Loucy (cell line): ENCODE results near the gene BUD31.
"Not testable (repeated sequence)": the region's sequence is repeated elsewhere in the genome, so short reads cannot be mapped to it uniquely, and the experiment has no call there.

Source experiments
- H2AFZ ChIP-seq: fragments of 200-600 bp; sonication (generic); 2 replicates; pipeline ENCODE4 v1.6.0; 2016; ENCODE audit warnings: antibody characterized with exemption, mild to moderate bottlenecking, low read length, moderate library complexity
- H3F3A ChIP-seq: fragments of 200-600 bp; 2 replicates; pipeline ENCODE4 v1.6.0; 2016; ENCODE audit warnings: antibody characterized with exemption, low read depth, mild to moderate bottlenecking
- H3K27me3 ChIP-seq: fragments of 200-600 bp; sonication (generic); 2 replicates; pipeline ENCODE4 v1.6.1; 2014; ENCODE audit warnings: low read length, mild to moderate bottlenecking; ENCODE audit not compliant: insufficient read depth, poor library complexity, severe bottlenecking
- H3K36me3 ChIP-seq: fragments of 200-600 bp; sonication (generic); 2 replicates; pipeline ENCODE4 v1.6.1; 2016; ENCODE audit warnings: low read length; ENCODE audit not compliant: insufficient read depth
- H3K4me1 ChIP-seq: fragments of 200-600 bp; sonication (generic); 2 replicates; pipeline ENCODE4 v1.5.1; 2014; ENCODE audit warnings: low read length, mild to moderate bottlenecking; ENCODE audit not compliant: insufficient read depth, poor library complexity, severe bottlenecking
- H3K4me2 ChIP-seq: fragments of 200-600 bp; sonication (generic); 2 replicates; pipeline ENCODE4 v1.6.0; 2014; ENCODE audit warnings: antibody characterized with exemption, low read length, low read depth, mild to moderate bottlenecking; ENCODE audit not compliant: poor library complexity, severe bottlenecking
- H3K4me3 ChIP-seq: fragments of 200-600 bp; sonication (generic); 2 replicates; pipeline ENCODE4 v1.5.1; 2014; ENCODE audit warnings: low read length, mild to moderate bottlenecking, mixed read lengths; ENCODE audit not compliant: poor library complexity, severe bottlenecking
- H3K79me2 ChIP-seq: fragments of 200-600 bp; sonication (generic); 2 replicates; pipeline ENCODE4 v1.6.1; 2014; ENCODE audit warnings: low read length; ENCODE audit not compliant: insufficient read depth
- H3K9ac ChIP-seq: fragments of 200-600 bp; sonication (generic); 2 replicates; pipeline ENCODE4 v1.6.0; 2014; ENCODE audit warnings: mild to moderate bottlenecking, low read depth, low read length, moderate library complexity; ENCODE audit not compliant: poor library complexity, severe bottlenecking
- H3K9me2 ChIP-seq: fragments of 200-600 bp; sonication (generic); replicated peaks from 2 replicates; pipeline ENCODE4 v1.6.1; 2016; ENCODE audit warnings: low read depth, low read length, mixed read lengths
- H3K9me3 ChIP-seq: fragments of 200-600 bp; sonication (generic); 2 replicates; pipeline ENCODE4 v1.6.1; 2014; ENCODE audit warnings: mild to moderate bottlenecking, antibody characterized with exemption, low read length, low read depth; ENCODE audit not compliant: insufficient read depth
- H4K20me1 ChIP-seq: fragments of 200-600 bp; sonication (generic); 2 replicates; pipeline ENCODE4 v1.6.0; 2014; ENCODE audit warnings: antibody characterized with exemption, low read length, mild to moderate bottlenecking; ENCODE audit not compliant: insufficient read depth, poor library complexity, severe bottlenecking
- CTCF ChIP-seq: fragments of 200-600 bp; sonication (generic); conservative IDR thresholded peaks from 2 replicates; pipeline ENCODE4 v1.5.1; 2014; ENCODE audit warnings: mild to moderate bottlenecking, antibody characterized with exemption, low read length
- EZH2phosphoT487 ChIP-seq: fragments of 200-600 bp; IDR thresholded peaks from 2 replicates; pipeline ENCODE4 v1.6.1; 2018; ENCODE audit warnings: antibody characterized with exemption, mild to moderate bottlenecking, moderate library complexity, borderline replicate concordance

BUD31 gene

GRCh38 chr7:99375070-99375807, 33.5 kb upstream of the BUD31 start:
- Histone ChIP-seq H3K4me1 (peaks cover 21% of the 10 kb centered on the region), H3K27me3 (no peaks in the 10 kb centered on the region), H3K9ac (peak overlapping the region; percentile 94), H3K9me3 (no peaks in the 10 kb centered on the region), H3K36me3 (peaks cover 4% of the 10 kb centered on the region; the same call in 1 of the 2 replicates), H4K20me1 (peaks cover 20% of the 10 kb centered on the region), H3K4me2 (peak overlapping the region; percentile 64), H2AFZ (peak overlapping the region; percentile 99), H3F3A (no peaks in the 10 kb centered on the region), H3K79me2 (peaks cover 50% of the 10 kb centered on the region), H3K9me2 (no peaks in the 10 kb centered on the region), H3K4me3 (peak overlapping the region; percentile 92)
- TF ChIP-seq CTCF (no peak), EZH2phosphoT487 (no peak)

GRCh38 chr7:99379043-99379577, 29.7 kb upstream of the BUD31 start:
- H2AFZ ChIP-seq: no peak overlapping the region

GRCh38 chr7:99379693-99380031, 29.1 kb upstream of the BUD31 start:
- Histone ChIP-seq H3K4me2 (peak overlapping the region; percentile 62), H3K79me2 (peaks cover 81% of the 10 kb centered on the region), H3K4me1 (peaks cover 33% of the 10 kb centered on the region), H3K9ac (peak overlapping the region; percentile 43), H3K4me3 (peak overlapping the region; percentile 55), H4K20me1 (peaks cover 22% of the 10 kb centered on the region)
- H2AFZ ChIP-seq, H3K9me3 ChIP-seq, H3K27me3 ChIP-seq, H3F3A ChIP-seq, H3K9me2 ChIP-seq, H3K36me3 ChIP-seq: not testable (repeated sequence)

More at GRCh38 chr7:99379043-99379577, 29.7 kb upstream of the BUD31 start:
- no peaks in the 10 kb centered on the region for H3K27me3 ChIP-seq
- no peaks in the 10 kb centered on the region for H3K9me2 ChIP-seq
- peaks cover 80% of the 10 kb centered on the region for H3K79me2 ChIP-seq
- peaks cover 4% of the 10 kb centered on the region; the same call in 1 of the 2 replicates for H3K36me3 ChIP-seq
- H4K20me1 ChIP-seq: peaks cover 22% of the 10 kb centered on the region
- peak overlapping the region; percentile 43 for H3K9ac ChIP-seq
- no peaks in the 10 kb centered on the region for H3F3A ChIP-seq
- H3K4me1 ChIP-seq: peaks cover 33% of the 10 kb centered on the region
- no peaks in the 10 kb centered on the region for H3K9me3 ChIP-seq
- peak overlapping the region; percentile 62 for H3K4me2 ChIP-seq
- no peak for TF ChIP-seq EZH2phosphoT487
- no peak for TF ChIP-seq CTCF
- peak overlapping the region; percentile 55 for H3K4me3 ChIP-seq
